HEK293T (cell line): ENCODE measurements around the gene KREMEN1.

Source experiments
- CTCF ChIA-PET: fragments of 350-600 bp; formaldehyde crosslinking; extraction: SDS; loops from one replicate; lab custom pipeline; 2021; ENCODE audit warnings: antibody characterized with exemption, inconsistent platforms; lab: Yijun Ruan, JAX
- POLR2A ChIA-PET: fragments of 350-600 bp; formaldehyde crosslinking; extraction: SDS; loops from one replicate; lab custom pipeline; 2020; ENCODE audit warnings: antibody characterized with exemption, inconsistent platforms; lab: Yijun Ruan, JAX
- DNase-seq: peaks from one replicate; pipeline ENCODE4 v3.0.0; 2012; ENCODE audit warnings: mixed read lengths; ENCODE audit errors: extremely low spot score
- ARNT ChIP-seq: fragments of 450-650 bp; IDR thresholded peaks from 2 replicates; pipeline ENCODE4 v1.6.1; 2017; ENCODE audit warnings: mild to moderate bottlenecking
- BHLHE40 ChIP-seq: fragments of 450-650 bp; IDR thresholded peaks from 2 replicates; pipeline ENCODE4 v1.6.1; 2016; ENCODE audit warnings: mild to moderate bottlenecking, moderate library complexity, borderline replicate concordance
- CTBP1 ChIP-seq: fragments of 450-650 bp; IDR thresholded peaks from 2 replicates; pipeline ENCODE4 v1.6.1; 2016; ENCODE audit warnings: borderline replicate concordance
- ELF4 ChIP-seq: fragments of 450-650 bp; IDR thresholded peaks from 2 replicates; pipeline ENCODE4 v1.6.1; 2017; ENCODE audit warnings: antibody characterized with exemption
- FOXA1 ChIP-seq: fragments of 450-650 bp; IDR thresholded peaks from 2 replicates; pipeline ENCODE4 v1.6.1; 2016; ENCODE audit warnings: mild to moderate bottlenecking
- FOXK2 ChIP-seq: fragments of 450-650 bp; IDR thresholded peaks from 2 replicates; pipeline ENCODE4 v1.6.1; 2016; ENCODE audit warnings: mild to moderate bottlenecking
- FOXM1 ChIP-seq: fragments of 450-650 bp; IDR thresholded peaks from 2 replicates; pipeline ENCODE4 v1.6.1; 2017; ENCODE audit warnings: mild to moderate bottlenecking, borderline replicate concordance
- HDGF ChIP-seq: fragments of 450-650 bp; IDR thresholded peaks from 2 replicates; pipeline ENCODE4 v1.6.1; 2017; ENCODE audit warnings: antibody characterized with exemption, borderline replicate concordance
- L3MBTL2 ChIP-seq: fragments of 450-650 bp; conservative IDR thresholded peaks from 2 replicates; pipeline ENCODE4 v1.6.1; 2016; ENCODE audit warnings: mild to moderate bottlenecking
- LEF1 ChIP-seq: fragments of 450-650 bp; IDR thresholded peaks from 2 replicates; pipeline ENCODE4 v1.6.1; 2017; ENCODE audit warnings: mild to moderate bottlenecking, borderline replicate concordance
- NFRKB ChIP-seq: fragments of 450-650 bp; IDR thresholded peaks from 2 replicates; pipeline ENCODE4 v1.6.1; 2016; ENCODE audit warnings: mild to moderate bottlenecking, moderate library complexity
- SP1 ChIP-seq: fragments of 450-650 bp; IDR thresholded peaks from 2 replicates; pipeline ENCODE4 v1.6.1; 2017
- SUZ12 ChIP-seq: fragments of 450-650 bp; IDR thresholded peaks from 2 replicates; pipeline ENCODE4 v1.6.1; 2016; ENCODE audit warnings: mild to moderate bottlenecking
- TARDBP ChIP-seq: fragments of 450-650 bp; IDR thresholded peaks from 2 replicates; pipeline ENCODE4 v1.6.1; 2016
- ZNF384 ChIP-seq: fragments of 450-650 bp; IDR thresholded peaks from 2 replicates; pipeline ENCODE4 v1.6.1; 2016
- TF ChIP-seq, protein P1 (sequence below): fragments of 450-650 bp; IDR thresholded peaks from 2 replicates; pipeline ENCODE4 v1.6.1; 2016

The KREMEN1 gene

DNA sequence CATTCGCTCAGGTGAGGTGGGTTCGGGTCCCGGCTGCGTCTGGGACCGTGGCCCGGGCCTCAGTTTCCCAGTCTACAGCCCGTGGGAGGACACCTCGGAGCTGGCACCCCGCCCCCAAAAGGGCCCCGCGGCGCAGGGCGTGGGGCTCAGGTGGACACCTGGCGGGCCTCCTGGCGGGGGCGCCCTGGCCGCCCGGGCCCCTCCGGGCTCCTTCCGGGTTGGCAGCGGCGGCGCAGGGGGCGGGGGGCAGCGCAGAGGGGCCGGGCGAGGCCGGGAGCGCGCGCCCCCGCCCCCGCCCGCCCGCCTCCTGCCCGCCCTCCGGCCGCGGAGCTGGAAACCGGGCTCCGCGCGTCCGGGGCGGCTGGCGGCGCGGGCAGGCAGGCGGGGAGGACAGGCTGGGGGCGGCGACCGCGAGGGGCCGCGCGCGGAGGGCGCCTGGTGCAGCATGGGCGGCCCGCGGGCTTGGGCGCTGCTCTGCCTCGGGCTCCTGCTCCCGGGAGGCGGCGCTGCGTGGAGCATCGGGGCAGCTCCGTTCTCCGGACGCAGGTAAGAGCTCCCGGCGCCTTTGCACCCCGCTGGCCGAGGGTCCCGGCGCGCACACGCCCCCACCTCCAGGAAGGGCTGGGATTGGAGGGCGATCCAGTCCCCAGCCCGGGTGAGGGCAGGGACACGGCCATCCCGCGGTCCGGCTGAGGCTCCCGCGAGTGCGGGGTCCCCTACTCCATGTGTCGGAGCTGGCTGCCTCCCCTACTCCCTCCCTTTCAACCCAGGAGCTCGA lies 132.9 kb downstream of the KREMEN1 start, which contains the start of gene EMID1:
Gene EMID1 (plus strand): TSS at position 303 of the 778 bp plus-strand sequence. CDS start 143 bp downstream, at position 446.
- ChIA-PET CTCF (interaction anchor here (0.5 to 1.2 kb wide), 3 partner anchors 10 to 42 kb away, joined by 3 to 5 read pairs (median 3); no protein-coding TSS in a partner anchor), POLR2A (interaction anchor here (0.8 to 2.5 kb wide), 5 partner anchors 8 to 61 kb away, joined by 3 to 7 read pairs (median 3); no protein-coding TSS in a partner anchor)
- no peak for TF ChIP-seq L3MBTL2
- no peak for TF ChIP-seq LEF1
- no peak for TF ChIP-seq SP1
- no peak for TF ChIP-seq TARDBP
- no peak for TF ChIP-seq ARNT
- no peak for TF ChIP-seq FOXA1
- DNase-seq = peak; percentile 77

DNA sequence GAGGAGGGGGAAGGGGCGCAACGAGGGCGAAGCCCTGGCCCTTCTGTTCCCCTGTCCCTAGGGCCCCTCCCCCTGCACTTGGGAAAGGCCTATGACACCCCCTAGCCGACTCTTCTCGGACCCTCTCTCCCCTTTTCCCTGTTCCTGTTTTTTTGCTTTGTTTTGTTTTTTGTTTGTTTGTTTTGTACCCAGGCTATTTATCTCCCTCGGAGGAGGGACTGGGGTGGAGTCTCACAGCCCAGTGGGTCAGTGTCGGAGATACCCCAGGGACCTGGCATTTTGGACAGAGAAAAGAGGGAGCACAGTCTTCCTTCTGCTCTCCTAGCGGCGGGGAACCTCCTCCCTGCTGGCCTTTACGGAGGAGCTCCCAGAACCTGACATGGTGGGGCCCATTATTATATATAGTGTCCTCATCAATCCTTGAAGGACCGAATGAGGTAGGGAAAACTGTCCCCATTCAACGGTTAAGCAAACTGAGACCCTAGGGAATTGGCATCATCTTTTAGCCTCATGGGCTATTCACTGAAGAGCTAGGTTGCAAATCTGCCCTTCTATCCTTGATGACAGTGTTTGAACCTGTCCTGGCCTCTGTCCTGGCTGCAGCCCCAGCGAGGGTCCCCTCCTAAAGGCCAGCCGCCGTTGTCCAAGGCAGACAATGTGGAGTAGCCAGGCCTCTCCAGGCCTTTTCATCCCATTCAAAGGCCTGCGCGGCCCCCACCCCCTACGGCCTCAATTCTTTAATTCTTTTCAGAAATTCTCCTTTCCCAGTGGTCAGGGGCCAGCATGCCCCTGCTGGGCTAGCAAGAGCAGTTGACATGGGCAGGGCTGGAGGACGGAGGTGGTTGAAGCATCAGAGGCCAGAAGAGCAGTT lies 133.8 kb downstream of the KREMEN1 start:
- no peak for DNase-seq
- CTCF ChIA-PET = interaction anchor here (0.5 to 1.2 kb wide), 2 partner anchors 39 to 42 kb away, joined by 3 to 5 read pairs; no protein-coding TSS in a partner anchor
- POLR2A ChIA-PET = interaction anchor here (0.8 to 2.5 kb wide), 5 partner anchors 8 to 61 kb away, joined by 3 to 7 read pairs (median 3); no protein-coding TSS in a partner anchor
- TF ChIP-seq FOXM1 (no peak), FOXA1 (no peak), SUZ12 (no peak), NFRKB (no peak), FOXK2 (no peak), ZNF384 (no peak), LEF1 (no peak), L3MBTL2 (no peak), TARDBP (no peak)

DNA sequence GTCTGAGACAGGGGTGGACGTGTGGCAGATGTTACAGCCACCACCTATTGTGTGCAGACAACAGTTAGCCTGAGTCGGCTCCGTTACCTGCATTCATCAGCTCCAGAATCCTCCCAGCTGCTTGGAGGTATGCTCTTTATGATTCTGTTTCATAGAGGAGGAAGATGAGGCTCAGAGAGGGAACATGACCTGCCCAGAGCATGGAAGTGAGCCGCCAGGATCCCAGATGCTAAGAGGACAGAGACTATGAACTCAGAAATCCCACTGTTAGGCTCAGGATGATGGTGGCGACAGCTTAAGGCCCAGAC lies 134.4 kb downstream of the KREMEN1 start:
- no peak for TF ChIP-seq FOXA1
- TF ChIP-seq SUZ12 = no peak
- no peak for TF ChIP-seq ZNF384
- no peak for TF ChIP-seq LEF1
- TF ChIP-seq NFRKB = no peak
- TF ChIP-seq FOXM1 = no peak
- TF ChIP-seq HDGF = no peak
- TF ChIP-seq CTBP1 = no peak
- TF ChIP-seq TARDBP = no peak
- TF ChIP-seq BHLHE40 = no peak
- TF ChIP-seq, protein P1, sequence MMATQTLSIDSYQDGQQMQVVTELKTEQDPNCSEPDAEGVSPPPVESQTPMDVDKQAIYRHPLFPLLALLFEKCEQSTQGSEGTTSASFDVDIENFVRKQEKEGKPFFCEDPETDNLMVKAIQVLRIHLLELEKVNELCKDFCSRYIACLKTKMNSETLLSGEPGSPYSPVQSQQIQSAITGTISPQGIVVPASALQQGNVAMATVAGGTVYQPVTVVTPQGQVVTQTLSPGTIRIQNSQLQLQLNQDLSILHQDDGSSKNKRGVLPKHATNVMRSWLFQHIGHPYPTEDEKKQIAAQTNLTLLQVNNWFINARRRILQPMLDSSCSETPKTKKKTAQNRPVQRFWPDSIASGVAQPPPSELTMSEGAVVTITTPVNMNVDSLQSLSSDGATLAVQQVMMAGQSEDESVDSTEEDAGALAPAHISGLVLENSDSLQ = no peak
- TF ChIP-seq ARNT = no peak
- TF ChIP-seq L3MBTL2 = no peak
- TF ChIP-seq FOXK2 = no peak
- TF ChIP-seq SP1 = no peak
- no peak for TF ChIP-seq ELF4
- CTCF ChIA-PET = no interaction called here
- DNase-seq = no peak
- POLR2A ChIA-PET = interaction anchor here (2.5 kb wide), 1 partner anchor 13 kb away, joined by 7 read pairs; no protein-coding TSS in a partner anchor

DNA sequence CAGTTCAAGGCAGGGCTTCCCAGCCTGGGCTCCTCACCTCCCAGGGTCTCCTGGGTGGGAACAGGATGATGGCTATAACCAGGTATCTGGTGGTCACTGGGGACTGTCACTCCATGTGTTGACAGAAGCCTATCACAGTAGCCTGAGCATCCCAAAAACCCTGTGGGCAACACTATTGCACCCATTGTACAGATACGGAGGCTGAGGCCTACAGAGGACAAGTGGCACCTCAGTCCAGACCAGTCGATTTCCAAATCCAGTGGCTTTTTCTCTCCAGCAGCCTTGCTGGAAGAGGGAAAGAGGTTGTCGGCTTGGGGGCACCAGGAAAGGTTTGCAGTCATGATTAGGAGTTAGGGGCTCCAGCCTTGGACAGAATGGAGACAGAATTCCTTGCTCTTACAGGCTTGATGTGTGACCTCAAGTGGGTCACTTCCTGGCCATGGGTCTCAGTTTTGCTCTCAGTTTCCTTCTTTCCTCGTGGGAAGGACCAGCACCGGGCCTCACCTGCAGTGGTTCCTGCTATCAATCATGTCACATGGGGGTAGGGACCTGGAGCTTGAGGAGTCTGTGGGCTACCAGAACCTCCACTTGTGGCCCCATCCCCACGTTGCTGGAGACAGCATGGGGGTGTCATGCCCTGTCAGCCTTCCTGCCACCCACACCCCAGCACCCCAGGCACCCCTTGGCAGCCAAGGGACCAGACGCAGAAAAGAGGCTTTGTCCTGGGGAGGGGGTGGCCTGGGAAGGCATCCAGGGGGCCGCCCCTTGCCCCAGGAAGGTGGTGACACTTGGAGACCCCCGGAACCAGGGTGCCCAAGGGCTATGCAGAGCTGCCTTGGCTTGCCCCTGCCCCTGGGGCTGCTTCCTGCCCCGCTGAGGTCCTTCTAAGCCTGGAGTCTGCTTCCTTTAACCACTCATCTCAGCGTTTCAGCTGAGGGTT lies 135.0 kb downstream of the KREMEN1 start:
- DNase-seq = no peak
- TF ChIP-seq, protein P1 = no peak
- TF ChIP-seq HDGF (no peak), L3MBTL2 (no peak), NFRKB (no peak), ARNT (no peak), FOXM1 (no peak), ZNF384 (no peak), SUZ12 (no peak), BHLHE40 (no peak), FOXA1 (no peak), CTBP1 (no peak), LEF1 (no peak), ELF4 (no peak), SP1 (no peak), TARDBP (no peak), FOXK2 (no peak)
- CTCF ChIA-PET = no interaction called here
- POLR2A ChIA-PET = no interaction called here

DNA sequence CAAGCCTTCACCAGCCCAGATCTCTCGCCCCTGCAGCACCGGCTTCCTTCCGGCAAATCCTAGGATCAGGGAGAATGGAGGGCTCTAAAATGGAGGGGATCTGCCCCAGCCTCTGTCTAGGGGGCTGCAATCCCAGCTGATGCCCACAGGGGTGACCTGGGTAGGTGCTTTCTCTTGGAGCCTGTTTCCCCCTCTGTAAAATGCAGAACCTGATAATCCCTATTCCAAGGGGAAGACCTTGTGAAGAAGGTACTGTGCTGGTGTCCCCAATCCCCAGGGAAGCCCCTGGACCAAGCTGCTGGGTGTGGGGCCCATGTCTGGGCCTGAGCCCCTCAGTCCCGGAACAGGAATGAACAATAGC lies 135.6 kb downstream of the KREMEN1 start:
- TF ChIP-seq ZNF384 = no peak
- no peak for TF ChIP-seq BHLHE40
- TF ChIP-seq FOXK2 = no peak
- TF ChIP-seq, protein P1 = no peak
- no peak for TF ChIP-seq L3MBTL2
- TF ChIP-seq HDGF = no peak
- TF ChIP-seq SP1 = no peak
- TF ChIP-seq NFRKB = no peak
- TF ChIP-seq ARNT = no peak
- DNase-seq = no peak
- ChIA-PET POLR2A (no interaction called here), CTCF (no interaction called here)
